Measurements from ENCODE around the gene SETBP1. TPM values are rescaled to one million over a fixed set of nuclear protein-coding genes. Genes with fewer than 3 reads are reported as not detected.

SETBP1 gene
- polyA plus RNA-seq, 6 donors from 2014 or later, result 6.0 to 20.2 (median 10.0) TPM

GRCh38 chr18:45014047-45014501 is 333.4 kb downstream of the SETBP1 start:
- H3K27ac Mint-ChIP-seq, result peak overlapping the region in 1 of 6 donors; percentile 6
- H3K36me3 Mint-ChIP-seq, result peaks cover 12 to 18% of the 10 kb centered on the region in 2 donors

GRCh38 chr18:45015788-45016128 is 335.1 kb downstream of the SETBP1 start:
- DNase-seq, result no peak
- H3K9me3 Mint-ChIP-seq, result peaks cover 0 to 4% (median 0%) of the 10 kb centered on the region in 7 donors
- H3K4me1 Mint-ChIP-seq, result peaks cover 12 to 35% (median 22%) of the 10 kb centered on the region in 3 donors
- ATAC-seq (ENCODE audit: low read depth in 2 of 2), result no peak
- no peaks in the 10 kb centered on the region for H3K27me3 Mint-ChIP-seq
- no peak overlapping the region for H3K27ac Mint-ChIP-seq
- no peak overlapping the region for H3K4me3 Mint-ChIP-seq
- H3K36me3 Mint-ChIP-seq, result peaks cover 12 to 18% of the 10 kb centered on the region in 2 donors

More at GRCh38 chr18:45014047-45014501, 333.4 kb downstream of the SETBP1 start:
- DNase-seq (no peak), ATAC-seq (ENCODE audit: low read depth in 2 of 2) (no peak)
- H3K4me1 Mint-ChIP-seq, result peaks cover 18 to 46% (median 35%) of the 10 kb centered on the region in 3 donors
- H3K27me3 Mint-ChIP-seq, result no peaks in the 10 kb centered on the region
- H3K4me3 Mint-ChIP-seq, result no peak overlapping the region
- H3K9me3 Mint-ChIP-seq, result peaks cover 0 to 4% (median 0%) of the 10 kb centered on the region in 7 donors

- Mint-ChIP-seq H3K36me3 (no peaks in the 10 kb centered on the region), H3K4me1 (peaks cover 36 to 41% (median 38%) of the 10 kb centered on the region in 3 donors), H3K4me3 (no peak overlapping the region), H3K27ac (no peak overlapping the region), H3K27me3 (no peaks in the 10 kb centered on the region), H3K9me3 (no peaks in the 10 kb centered on the region)
- DNase-seq (no peak), ATAC-seq (ENCODE audit: low read depth in 2 of 2) (no peak)
These were observed 338.8 kb downstream of the SETBP1 start for GRCh38 chr18:45019469-45019868.

- H3K36me3 Mint-ChIP-seq, result peaks cover 0 to 10% of the 10 kb centered on the region in 2 donors
- no peak overlapping the region for H3K27ac Mint-ChIP-seq
- DNase-seq, result no peak
- H3K4me1 Mint-ChIP-seq, result peaks cover 27 to 41% (median 38%) of the 10 kb centered on the region in 3 donors
- no peak overlapping the region for H3K4me3 Mint-ChIP-seq
- no peaks in the 10 kb centered on the region for H3K27me3 Mint-ChIP-seq
- ATAC-seq (ENCODE audit: low read depth in 2 of 2), result no peak
- H3K9me3 Mint-ChIP-seq, result peaks cover 0 to 3% (median 0%) of the 10 kb centered on the region in 7 donors
These were observed 342.8 kb downstream of the SETBP1 start for GRCh38 chr18:45023519-45023918.

GRCh38 chr18:45024357-45025088 is 343.8 kb downstream of the SETBP1 start:
- peaks cover 0 to 8% (median 0%) of the 10 kb centered on the region in 7 donors for H3K9me3 Mint-ChIP-seq
- DNase-seq (no peak), ATAC-seq (ENCODE audit: low read depth in 2 of 2) (peak; percentile 38 to 52)
- H3K27me3 Mint-ChIP-seq, result no peaks in the 10 kb centered on the region
- H3K27ac Mint-ChIP-seq, result peak overlapping the region in 5 of 6 donors; percentile 9 to 69 (median 34)
- H3K4me1 Mint-ChIP-seq, result peaks cover 24 to 38% (median 38%) of the 10 kb centered on the region in 3 donors
- H3K36me3 Mint-ChIP-seq, result peaks cover 0 to 10% of the 10 kb centered on the region in 2 donors
- H3K4me3 Mint-ChIP-seq, result peak overlapping the region in 2 of 8 donors; percentile 8 to 26

GRCh38 chr18:45025089-45025450 is 344.4 kb downstream of the SETBP1 start:
- Mint-ChIP-seq H3K27ac (peak overlapping the region in 2 of 6 donors; percentile 0 to 34), H3K4me1 (peaks cover 24 to 38% (median 38%) of the 10 kb centered on the region in 3 donors), H3K27me3 (no peaks in the 10 kb centered on the region), H3K36me3 (peaks cover 0 to 10% of the 10 kb centered on the region in 2 donors), H3K9me3 (peaks cover 0 to 8% (median 0%) of the 10 kb centered on the region in 7 donors), H3K4me3 (no peak overlapping the region)
- ATAC-seq (ENCODE audit: low read depth in 2 of 2) (no peak), DNase-seq (no peak)

- Mint-ChIP-seq H3K27me3 (no peaks in the 10 kb centered on the region), H3K4me3 (no peak overlapping the region), H3K4me1 (peaks cover 28 to 38% (median 36%) of the 10 kb centered on the region in 3 donors), H3K27ac (peak overlapping the region in 1 of 6 donors; percentile 3), H3K9me3 (peaks cover 0 to 8% (median 0%) of the 10 kb centered on the region in 7 donors), H3K36me3 (peaks cover 0 to 10% of the 10 kb centered on the region in 2 donors)
- DNase-seq (no peak), ATAC-seq (ENCODE audit: low read depth in 2 of 2) (no peak)
These were observed 345.5 kb downstream of the SETBP1 start for GRCh38 chr18:45026162-45026561.

GRCh38 chr18:45034179-45034578 is 353.5 kb downstream of the SETBP1 start:
- Mint-ChIP-seq H3K36me3 (peaks cover 20 to 29% of the 10 kb centered on the region in 2 donors), H3K4me3 (no peak overlapping the region), H3K27ac (no peak overlapping the region), H3K27me3 (no peaks in the 10 kb centered on the region), H3K9me3 (peaks cover 0 to 1% (median 0%) of the 10 kb centered on the region in 7 donors), H3K4me1 (peaks cover 13 to 18% (median 17%) of the 10 kb centered on the region in 3 donors)
- ATAC-seq (ENCODE audit: low read depth in 2 of 2) (no peak), DNase-seq (no peak)

GRCh38 chr18:45037618-45038017 is 356.9 kb downstream of the SETBP1 start:
- no peak for ATAC-seq (ENCODE audit: low read depth in 2 of 2)
- peak overlapping the region in 2 of 6 donors; percentile 53 to 64 for H3K27ac Mint-ChIP-seq

GRCh38 chr18:45039376-45039775 is 358.7 kb downstream of the SETBP1 start:
- Mint-ChIP-seq H3K27ac (no peak overlapping the region), H3K36me3 (peaks cover 34 to 44% of the 10 kb centered on the region in 2 donors)
- no peak for DNase-seq

More at GRCh38 chr18:45037618-45038017, 356.9 kb downstream of the SETBP1 start:
- no peak for DNase-seq
- H3K4me3 Mint-ChIP-seq, result no peak overlapping the region
- peaks cover 0 to 10% (median 5%) of the 10 kb centered on the region in 3 donors for H3K4me1 Mint-ChIP-seq
- H3K27me3 Mint-ChIP-seq, result no peaks in the 10 kb centered on the region
- H3K36me3 Mint-ChIP-seq, result peaks cover 35 to 44% of the 10 kb centered on the region in 2 donors
- H3K9me3 Mint-ChIP-seq, result peaks cover 0 to 1% (median 0%) of the 10 kb centered on the region in 7 donors

GRCh38 chr18:45040879-45041278 is 360.2 kb downstream of the SETBP1 start:
- H3K27me3 Mint-ChIP-seq, result no peaks in the 10 kb centered on the region
- H3K9me3 Mint-ChIP-seq, result peaks cover 0 to 1% (median 0%) of the 10 kb centered on the region in 7 donors
- H3K27ac Mint-ChIP-seq, result peak overlapping the region in 1 of 6 donors; percentile 11
- no peak overlapping the region for H3K4me3 Mint-ChIP-seq
- peaks cover 35 to 49% of the 10 kb centered on the region in 2 donors for H3K36me3 Mint-ChIP-seq
- H3K4me1 Mint-ChIP-seq, result peaks cover 0 to 14% (median 1%) of the 10 kb centered on the region in 3 donors
- ATAC-seq (ENCODE audit: low read depth in 2 of 2), result no peak
- DNase-seq, result no peak

More at GRCh38 chr18:45039376-45039775, 358.7 kb downstream of the SETBP1 start:
- no peak overlapping the region for H3K4me3 Mint-ChIP-seq
- H3K27me3 Mint-ChIP-seq, result no peaks in the 10 kb centered on the region
- no peak for ATAC-seq (ENCODE audit: low read depth in 2 of 2)
- H3K9me3 Mint-ChIP-seq, result peaks cover 0 to 1% (median 0%) of the 10 kb centered on the region in 7 donors
- peaks cover 0 to 14% (median 3%) of the 10 kb centered on the region in 3 donors for H3K4me1 Mint-ChIP-seq

GRCh38 chr18:45044787-45045186 is 364.1 kb downstream of the SETBP1 start:
- Mint-ChIP-seq H3K36me3 (peaks cover 43 to 51% of the 10 kb centered on the region in 2 donors), H3K4me3 (no peak overlapping the region), H3K27ac (no peak overlapping the region), H3K4me1 (peaks cover 2 to 15% (median 10%) of the 10 kb centered on the region in 3 donors), H3K9me3 (peaks cover 0 to 3% (median 0%) of the 10 kb centered on the region in 7 donors), H3K27me3 (no peaks in the 10 kb centered on the region)
- DNase-seq (no peak), ATAC-seq (ENCODE audit: low read depth in 2 of 2) (no peak)

- DNase-seq, result no peak
- H3K9me3 Mint-ChIP-seq, result peaks cover 0 to 3% (median 0%) of the 10 kb centered on the region in 7 donors
- H3K27me3 Mint-ChIP-seq, result no peaks in the 10 kb centered on the region
- no peak for ATAC-seq (ENCODE audit: low read depth in 2 of 2)
- H3K4me1 Mint-ChIP-seq, result peaks cover 6 to 15% (median 10%) of the 10 kb centered on the region in 3 donors
- peaks cover 36 to 46% of the 10 kb centered on the region in 2 donors for H3K36me3 Mint-ChIP-seq
- no peak overlapping the region for H3K27ac Mint-ChIP-seq
- no peak overlapping the region for H3K4me3 Mint-ChIP-seq
These were observed 365.5 kb downstream of the SETBP1 start for GRCh38 chr18:45046228-45046627.

All from naive B cell (primary cell).